WTC11 (cell line): ENCODE data around the gene BDH1. TPM values are rescaled to one million over a fixed set of nuclear protein-coding genes. Genes with fewer than 3 reads are reported as not detected.

Experiments used
- ATAC-seq: fragments of 200-7000 bp; cut with Tn5 transposase; 2 replicates; pipeline ENCODE4 v1.10.0; 2021; ENCODE audit warnings: mild to moderate bottlenecking, moderate library complexity
- CTCF ChIA-PET: fragments of 300-600 bp; sonication (Branson Sonifier 250); formaldehyde crosslinking; loops from one replicate; lab custom pipeline; 2021; ENCODE audit warnings: antibody characterized with exemption; lab: Charles Lee
- POLR2A ChIA-PET: fragments of 350-600 bp; sonication (Branson Sonifier 250); formaldehyde crosslinking; loops from one replicate; lab custom pipeline; 2021; ENCODE audit warnings: antibody characterized with exemption; lab: Charles Lee
- DNase-seq: peaks from one replicate; pipeline ENCODE4 v3.0.0; 2021; ENCODE audit warnings: low spot score
- H3K27ac Mint-ChIP-seq: 2 replicates; pipeline ENCODE4 v1.8.0; 2021; ENCODE audit warnings: mixed read lengths
- H3K27me3 Mint-ChIP-seq: 2 replicates; pipeline ENCODE4 v1.8.0; 2021; ENCODE audit warnings: low read depth, mild to moderate bottlenecking, moderate library complexity, mixed read lengths
- H3K36me3 Mint-ChIP-seq: 2 replicates; pipeline ENCODE4 v1.8.0; 2021; ENCODE audit warnings: mixed read lengths
- H3K4me1 Mint-ChIP-seq: 2 replicates; pipeline ENCODE4 v1.8.0; 2022; ENCODE audit warnings: mixed read lengths
- H3K4me3 Mint-ChIP-seq: 2 replicates; pipeline ENCODE4 v1.8.0; 2021; ENCODE audit warnings: mild to moderate bottlenecking, moderate library complexity, mixed read lengths
- H3K9me3 Mint-ChIP-seq: 2 replicates; pipeline ENCODE4 v1.8.0; 2021; ENCODE audit warnings: mixed read lengths
- ATF2 ChIP-seq: sonication (generic); formaldehyde crosslinking; IDR thresholded peaks from 2 replicates; pipeline ENCODE4 v1.8.1; 2022; ENCODE audit warnings: low read depth, missing genetic modification reagents, borderline replicate concordance
- HMGA2 ChIP-seq: fragments of 250-450 bp; sonication (Bioruptor Pico); IDR thresholded peaks from 2 replicates; pipeline ENCODE4 v1.4.0; 2021; ENCODE audit warnings: mild to moderate bottlenecking, moderate library complexity
- MYBL2 ChIP-seq: sonication (generic); formaldehyde crosslinking; IDR thresholded peaks from 2 replicates; pipeline ENCODE4 v1.8.1; 2023; ENCODE audit warnings: mild to moderate bottlenecking, moderate library complexity, missing genetic modification reagents
- NFYB ChIP-seq: sonication (generic); formaldehyde crosslinking; conservative IDR thresholded peaks from 2 replicates; pipeline ENCODE4 v1.8.0; 2022; ENCODE audit warnings: low read depth, missing genetic modification reagents
- OVOL2 ChIP-seq: fragments of 250-450 bp; sonication (Bioruptor Pico); IDR thresholded peaks from 2 replicates; pipeline ENCODE4 v1.9.0; 2021; ENCODE audit warnings: mild to moderate bottlenecking, borderline replicate concordance
- ZMAT4 ChIP-seq: fragments of 250-450 bp; sonication (Bioruptor Pico); IDR thresholded peaks from 2 replicates; pipeline ENCODE4 v1.9.0; 2021; ENCODE audit warnings: mild to moderate bottlenecking
- ZNF425 ChIP-seq: fragments of 250-450 bp; sonication (Bioruptor Pico); conservative IDR thresholded peaks from 2 replicates; pipeline ENCODE4 v1.9.0; 2021; ENCODE audit warnings: mild to moderate bottlenecking
- total RNA-seq: library from RNA; stranded (reverse); gene quantifications from 3 replicates; pipeline ENCODE4 v1.2.3, GENCODE V29; 2021
- TF ChIP-seq, protein P1 (sequence below): sonication (generic); formaldehyde crosslinking; IDR thresholded peaks from 2 replicates; pipeline ENCODE4 v1.8.1; 2023; ENCODE audit warnings: mild to moderate bottlenecking, missing genetic modification reagents, borderline replicate concordance
- TF ChIP-seq, protein P2 (sequence below): fragments of 250-450 bp; sonication (Bioruptor Pico); IDR thresholded peaks from 2 replicates; pipeline ENCODE4 v1.9.0; 2021; ENCODE audit warnings: mild to moderate bottlenecking, borderline replicate concordance
- TF ChIP-seq, protein P3 (sequence below): sonication (generic); formaldehyde crosslinking; IDR thresholded peaks from 2 replicates; pipeline ENCODE4 v1.8.0; 2023; ENCODE audit warnings: mild to moderate bottlenecking, missing genetic modification reagents
- TF ChIP-seq, protein P4 (sequence below): sonication (generic); formaldehyde crosslinking; conservative IDR thresholded peaks from 2 replicates; pipeline ENCODE4 v1.8.1; 2023; ENCODE audit warnings: mild to moderate bottlenecking, low read depth, missing genetic modification reagents, moderate library complexity

Gene BDH1
- total RNA-seq, 1 experiment from 2014 or later = 26.8 TPM

GRCh38 chr3:197546307-197547085, 9.3 kb downstream of the BDH1 start (continued):
- TF ChIP-seq, protein P1, sequence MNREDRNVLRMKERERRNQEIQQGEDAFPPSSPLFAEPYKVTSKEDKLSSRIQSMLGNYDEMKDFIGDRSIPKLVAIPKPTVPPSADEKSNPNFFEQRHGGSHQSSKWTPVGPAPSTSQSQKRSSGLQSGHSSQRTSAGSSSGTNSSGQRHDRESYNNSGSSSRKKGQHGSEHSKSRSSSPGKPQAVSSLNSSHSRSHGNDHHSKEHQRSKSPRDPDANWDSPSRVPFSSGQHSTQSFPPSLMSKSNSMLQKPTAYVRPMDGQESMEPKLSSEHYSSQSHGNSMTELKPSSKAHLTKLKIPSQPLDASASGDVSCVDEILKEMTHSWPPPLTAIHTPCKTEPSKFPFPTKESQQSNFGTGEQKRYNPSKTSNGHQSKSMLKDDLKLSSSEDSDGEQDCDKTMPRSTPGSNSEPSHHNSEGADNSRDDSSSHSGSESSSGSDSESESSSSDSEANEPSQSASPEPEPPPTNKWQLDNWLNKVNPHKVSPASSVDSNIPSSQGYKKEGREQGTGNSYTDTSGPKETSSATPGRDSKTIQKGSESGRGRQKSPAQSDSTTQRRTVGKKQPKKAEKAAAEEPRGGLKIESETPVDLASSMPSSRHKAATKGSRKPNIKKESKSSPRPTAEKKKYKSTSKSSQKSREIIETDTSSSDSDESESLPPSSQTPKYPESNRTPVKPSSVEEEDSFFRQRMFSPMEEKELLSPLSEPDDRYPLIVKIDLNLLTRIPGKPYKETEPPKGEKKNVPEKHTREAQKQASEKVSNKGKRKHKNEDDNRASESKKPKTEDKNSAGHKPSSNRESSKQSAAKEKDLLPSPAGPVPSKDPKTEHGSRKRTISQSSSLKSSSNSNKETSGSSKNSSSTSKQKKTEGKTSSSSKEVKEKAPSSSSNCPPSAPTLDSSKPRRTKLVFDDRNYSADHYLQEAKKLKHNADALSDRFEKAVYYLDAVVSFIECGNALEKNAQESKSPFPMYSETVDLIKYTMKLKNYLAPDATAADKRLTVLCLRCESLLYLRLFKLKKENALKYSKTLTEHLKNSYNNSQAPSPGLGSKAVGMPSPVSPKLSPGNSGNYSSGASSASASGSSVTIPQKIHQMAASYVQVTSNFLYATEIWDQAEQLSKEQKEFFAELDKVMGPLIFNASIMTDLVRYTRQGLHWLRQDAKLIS = no peak
- TF ChIP-seq OVOL2 (no peak), ATF2 (no peak)
- TF ChIP-seq, protein P2, sequence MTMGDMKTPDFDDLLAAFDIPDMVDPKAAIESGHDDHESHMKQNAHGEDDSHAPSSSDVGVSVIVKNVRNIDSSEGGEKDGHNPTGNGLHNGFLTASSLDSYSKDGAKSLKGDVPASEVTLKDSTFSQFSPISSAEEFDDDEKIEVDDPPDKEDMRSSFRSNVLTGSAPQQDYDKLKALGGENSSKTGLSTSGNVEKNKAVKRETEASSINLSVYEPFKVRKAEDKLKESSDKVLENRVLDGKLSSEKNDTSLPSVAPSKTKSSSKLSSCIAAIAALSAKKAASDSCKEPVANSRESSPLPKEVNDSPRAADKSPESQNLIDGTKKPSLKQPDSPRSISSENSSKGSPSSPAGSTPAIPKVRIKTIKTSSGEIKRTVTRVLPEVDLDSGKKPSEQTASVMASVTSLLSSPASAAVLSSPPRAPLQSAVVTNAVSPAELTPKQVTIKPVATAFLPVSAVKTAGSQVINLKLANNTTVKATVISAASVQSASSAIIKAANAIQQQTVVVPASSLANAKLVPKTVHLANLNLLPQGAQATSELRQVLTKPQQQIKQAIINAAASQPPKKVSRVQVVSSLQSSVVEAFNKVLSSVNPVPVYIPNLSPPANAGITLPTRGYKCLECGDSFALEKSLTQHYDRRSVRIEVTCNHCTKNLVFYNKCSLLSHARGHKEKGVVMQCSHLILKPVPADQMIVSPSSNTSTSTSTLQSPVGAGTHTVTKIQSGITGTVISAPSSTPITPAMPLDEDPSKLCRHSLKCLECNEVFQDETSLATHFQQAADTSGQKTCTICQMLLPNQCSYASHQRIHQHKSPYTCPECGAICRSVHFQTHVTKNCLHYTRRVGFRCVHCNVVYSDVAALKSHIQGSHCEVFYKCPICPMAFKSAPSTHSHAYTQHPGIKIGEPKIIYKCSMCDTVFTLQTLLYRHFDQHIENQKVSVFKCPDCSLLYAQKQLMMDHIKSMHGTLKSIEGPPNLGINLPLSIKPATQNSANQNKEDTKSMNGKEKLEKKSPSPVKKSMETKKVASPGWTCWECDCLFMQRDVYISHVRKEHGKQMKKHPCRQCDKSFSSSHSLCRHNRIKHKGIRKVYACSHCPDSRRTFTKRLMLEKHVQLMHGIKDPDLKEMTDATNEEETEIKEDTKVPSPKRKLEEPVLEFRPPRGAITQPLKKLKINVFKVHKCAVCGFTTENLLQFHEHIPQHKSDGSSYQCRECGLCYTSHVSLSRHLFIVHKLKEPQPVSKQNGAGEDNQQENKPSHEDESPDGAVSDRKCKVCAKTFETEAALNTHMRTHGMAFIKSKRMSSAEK = no peak

GRCh38 chr3:197545571-197545970, 10.2 kb downstream of the BDH1 start:
- TF ChIP-seq HMGA2 (CRISPR knock-in tag) (no peak), NFYB (CRISPR knock-in tag) (no peak), MYBL2 (CRISPR knock-in tag) (no peak), ZMAT4 (CRISPR knock-in tag) (no peak), ZNF425 (no peak)
- TF ChIP-seq, protein P3, sequence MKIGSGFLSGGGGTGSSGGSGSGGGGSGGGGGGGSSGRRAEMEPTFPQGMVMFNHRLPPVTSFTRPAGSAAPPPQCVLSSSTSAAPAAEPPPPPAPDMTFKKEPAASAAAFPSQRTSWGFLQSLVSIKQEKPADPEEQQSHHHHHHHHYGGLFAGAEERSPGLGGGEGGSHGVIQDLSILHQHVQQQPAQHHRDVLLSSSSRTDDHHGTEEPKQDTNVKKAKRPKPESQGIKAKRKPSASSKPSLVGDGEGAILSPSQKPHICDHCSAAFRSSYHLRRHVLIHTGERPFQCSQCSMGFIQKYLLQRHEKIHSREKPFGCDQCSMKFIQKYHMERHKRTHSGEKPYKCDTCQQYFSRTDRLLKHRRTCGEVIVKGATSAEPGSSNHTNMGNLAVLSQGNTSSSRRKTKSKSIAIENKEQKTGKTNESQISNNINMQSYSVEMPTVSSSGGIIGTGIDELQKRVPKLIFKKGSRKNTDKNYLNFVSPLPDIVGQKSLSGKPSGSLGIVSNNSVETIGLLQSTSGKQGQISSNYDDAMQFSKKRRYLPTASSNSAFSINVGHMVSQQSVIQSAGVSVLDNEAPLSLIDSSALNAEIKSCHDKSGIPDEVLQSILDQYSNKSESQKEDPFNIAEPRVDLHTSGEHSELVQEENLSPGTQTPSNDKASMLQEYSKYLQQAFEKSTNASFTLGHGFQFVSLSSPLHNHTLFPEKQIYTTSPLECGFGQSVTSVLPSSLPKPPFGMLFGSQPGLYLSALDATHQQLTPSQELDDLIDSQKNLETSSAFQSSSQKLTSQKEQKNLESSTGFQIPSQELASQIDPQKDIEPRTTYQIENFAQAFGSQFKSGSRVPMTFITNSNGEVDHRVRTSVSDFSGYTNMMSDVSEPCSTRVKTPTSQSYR (CRISPR knock-in tag) = no peak
- TF ChIP-seq, protein P4, sequence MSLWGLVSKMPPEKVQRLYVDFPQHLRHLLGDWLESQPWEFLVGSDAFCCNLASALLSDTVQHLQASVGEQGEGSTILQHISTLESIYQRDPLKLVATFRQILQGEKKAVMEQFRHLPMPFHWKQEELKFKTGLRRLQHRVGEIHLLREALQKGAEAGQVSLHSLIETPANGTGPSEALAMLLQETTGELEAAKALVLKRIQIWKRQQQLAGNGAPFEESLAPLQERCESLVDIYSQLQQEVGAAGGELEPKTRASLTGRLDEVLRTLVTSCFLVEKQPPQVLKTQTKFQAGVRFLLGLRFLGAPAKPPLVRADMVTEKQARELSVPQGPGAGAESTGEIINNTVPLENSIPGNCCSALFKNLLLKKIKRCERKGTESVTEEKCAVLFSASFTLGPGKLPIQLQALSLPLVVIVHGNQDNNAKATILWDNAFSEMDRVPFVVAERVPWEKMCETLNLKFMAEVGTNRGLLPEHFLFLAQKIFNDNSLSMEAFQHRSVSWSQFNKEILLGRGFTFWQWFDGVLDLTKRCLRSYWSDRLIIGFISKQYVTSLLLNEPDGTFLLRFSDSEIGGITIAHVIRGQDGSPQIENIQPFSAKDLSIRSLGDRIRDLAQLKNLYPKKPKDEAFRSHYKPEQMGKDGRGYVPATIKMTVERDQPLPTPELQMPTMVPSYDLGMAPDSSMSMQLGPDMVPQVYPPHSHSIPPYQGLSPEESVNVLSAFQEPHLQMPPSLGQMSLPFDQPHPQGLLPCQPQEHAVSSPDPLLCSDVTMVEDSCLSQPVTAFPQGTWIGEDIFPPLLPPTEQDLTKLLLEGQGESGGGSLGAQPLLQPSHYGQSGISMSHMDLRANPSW (CRISPR knock-in tag) = no peak
- peaks cover 8% of the 10 kb centered on the region; the same call in 1 of the 2 replicates for H3K36me3 Mint-ChIP-seq
- peaks cover 64% of the 10 kb centered on the region for H3K4me1 Mint-ChIP-seq
- no peak overlapping the region for H3K27ac Mint-ChIP-seq
- CTCF ChIA-PET = no interaction called here
- no peak for DNase-seq
- ATAC-seq = no peak
- no peak overlapping the region for H3K4me3 Mint-ChIP-seq
- H3K27me3 Mint-ChIP-seq = no peaks in the 10 kb centered on the region; the same call in 1 of the 2 replicates
- H3K9me3 Mint-ChIP-seq = no peaks in the 10 kb centered on the region
- POLR2A ChIA-PET = no interaction called here
